Left lobe of liver (tissue), 2 donors: ENCODE data around the gene LGALS12. TPM values are rescaled to one million over a fixed set of nuclear protein-coding genes. Genes with fewer than 3 reads are reported as not detected.

ENCODE experiments used
- ATAC-seq: fragments of 200-7000 bp; cut with Tn5 transposase; one replicate; pipeline ENCODE4 v1.9.1; 2020; ENCODE audit warnings: mild to moderate bottlenecking, moderate library complexity
- DNase-seq: peaks from one replicate; pipeline ENCODE4 v3.0.0-alpha.2; 2020; ENCODE audit warnings: low spot score
- total RNA-seq: library from RNA; stranded (reverse); gene quantifications from one replicate; pipeline ENCODE4 v1.2.1, GENCODE V29; 2021
- donor health status: DM: no; HTN: no; CAD: no; lungs with moderate emphysema.
- donor health status: DM: no; HTN: yes; CAD: no.

LGALS12 gene
- total RNA-seq = not detected

GRCh38 chr11:63505857-63506528, at the start of gene LGALS12:
LGALS12 (plus strand) TSS chr11:63506084; CDS start chr11:63506459, 375 bp downstream.
- ATAC-seq = no peak
- no peak for DNase-seq

DNA sequence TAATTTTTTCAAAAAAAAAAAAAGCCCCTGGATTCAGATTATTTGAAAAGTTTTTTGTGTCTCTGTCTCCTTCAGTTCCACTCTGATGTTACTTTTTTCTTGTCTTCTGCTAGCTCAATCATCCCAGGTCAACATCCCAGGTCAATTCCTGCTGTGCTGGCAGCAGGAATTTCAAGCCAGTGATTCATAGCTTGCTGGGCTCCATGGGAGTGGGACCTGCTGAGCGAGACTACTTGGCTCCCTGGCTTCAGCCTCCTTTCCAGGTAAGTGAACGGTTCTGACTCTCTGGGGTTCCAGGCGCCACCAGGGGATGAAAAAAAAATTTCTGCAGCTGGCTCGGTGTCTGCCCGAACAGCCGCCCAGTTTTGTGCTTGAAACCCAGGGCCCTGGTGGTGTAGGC, 46.3 kb upstream of the LGALS12 start:
- DNase-seq = no peak
- ATAC-seq = no peak

- ATAC-seq = no peak
- no peak for DNase-seq
Measured at GRCh38 chr11:63462137-63462536, 43.7 kb upstream of the LGALS12 start.

GRCh38 chr11:63470311-63470710, 35.6 kb upstream of the LGALS12 start:
- DNase-seq (no peak), ATAC-seq (no peak)

- no peak for DNase-seq
- ATAC-seq = no peak
Measured at GRCh38 chr11:63472372-63472771, 33.5 kb upstream of the LGALS12 start.

GRCh38 chr11:63476618-63477017, 29.3 kb upstream of the LGALS12 start:
- DNase-seq = no peak
- ATAC-seq = no peak

GRCh38 chr11:63478896-63479295, 27.0 kb upstream of the LGALS12 start:
- DNase-seq (peak; percentile 57), ATAC-seq (peak; percentile 99)

- ATAC-seq (no peak), DNase-seq (no peak)
Measured at GRCh38 chr11:63480039-63480438, 25.8 kb upstream of the LGALS12 start.

DNA sequence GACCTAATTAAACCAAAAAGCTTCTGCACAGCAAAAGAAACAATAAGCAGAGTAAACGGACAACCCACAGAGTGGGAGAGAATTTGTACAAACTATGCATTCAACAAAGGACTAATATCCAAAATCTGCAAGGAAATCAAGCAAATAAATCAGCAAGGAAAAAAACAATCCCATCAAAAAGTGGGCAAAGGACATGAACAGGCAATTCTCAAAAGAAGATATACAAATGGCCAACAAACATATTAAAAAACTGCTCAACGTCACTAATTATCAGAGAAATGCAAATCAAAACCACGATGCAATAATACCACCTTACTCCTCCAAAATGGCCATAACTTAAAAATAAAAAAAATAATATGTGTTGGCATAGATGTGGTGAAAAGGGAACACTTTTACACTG, 20.1 kb upstream of the LGALS12 start:
- DNase-seq = no peak
- no peak for ATAC-seq

DNA sequence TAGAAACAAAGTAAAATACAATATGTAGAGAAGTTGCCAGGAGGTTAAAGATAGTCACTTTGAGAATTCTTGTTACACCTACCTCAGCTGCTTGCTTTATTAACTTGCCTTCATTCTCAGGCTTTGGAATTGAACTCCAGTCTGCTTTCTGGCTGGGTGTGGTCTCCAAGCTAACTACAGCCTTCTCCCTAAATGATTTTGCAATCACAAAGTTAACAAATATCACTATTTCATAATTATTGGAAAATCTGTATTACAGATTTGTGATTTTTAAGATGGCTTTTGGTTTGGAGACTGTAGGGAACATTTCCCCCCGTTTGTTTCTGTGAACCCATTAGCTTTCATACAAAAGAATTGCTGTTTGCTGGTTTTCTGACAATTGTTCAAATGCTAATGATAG, 17.1 kb upstream of the LGALS12 start:
- DNase-seq (no peak), ATAC-seq (no peak)

GRCh38 chr11:63489879-63490278, 16.0 kb upstream of the LGALS12 start:
- DNase-seq (no peak), ATAC-seq (no peak)

DNA sequence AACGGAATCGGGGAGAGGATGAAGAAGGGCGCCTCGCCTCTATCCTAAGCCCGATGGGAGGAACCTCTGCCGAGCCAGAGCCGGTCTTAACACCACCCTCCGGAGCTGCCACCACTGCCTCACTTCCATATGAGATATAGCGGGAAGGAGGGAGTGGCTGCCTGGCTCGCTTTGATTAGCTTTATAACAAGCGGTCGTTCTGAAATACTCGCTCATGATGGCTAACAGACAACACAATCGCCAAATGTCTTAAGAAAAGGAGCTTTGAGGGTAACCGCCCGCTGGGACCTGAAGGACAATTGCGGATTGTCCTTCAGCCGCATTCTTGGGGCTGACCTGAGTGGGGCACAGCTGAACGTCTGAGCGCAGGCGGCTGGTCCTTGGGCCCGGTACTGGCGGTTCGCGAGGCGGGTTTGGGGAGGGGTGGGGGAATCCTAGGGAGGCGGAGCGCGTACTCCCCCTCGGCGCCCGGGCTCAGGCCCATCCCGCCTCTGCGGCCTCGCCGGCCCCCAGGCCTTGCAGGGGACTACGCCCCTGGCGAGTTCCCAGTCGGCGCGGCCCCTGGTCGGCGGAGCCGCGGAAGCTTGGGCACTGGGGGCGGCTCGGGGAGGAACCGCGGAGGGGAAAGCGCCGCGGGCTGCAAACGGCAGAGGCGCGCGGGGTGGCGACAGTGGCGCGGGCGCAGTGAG, 15.2 kb upstream of the LGALS12 start, which contains the start of gene PLAAT5:
Gene PLAAT5 (minus strand): TSS at position 617 of the 689 bp plus-strand sequence. CDS start 133 bp downstream, at position 484.
- ATAC-seq = peak; percentile 56
- DNase-seq = no peak

DNA sequence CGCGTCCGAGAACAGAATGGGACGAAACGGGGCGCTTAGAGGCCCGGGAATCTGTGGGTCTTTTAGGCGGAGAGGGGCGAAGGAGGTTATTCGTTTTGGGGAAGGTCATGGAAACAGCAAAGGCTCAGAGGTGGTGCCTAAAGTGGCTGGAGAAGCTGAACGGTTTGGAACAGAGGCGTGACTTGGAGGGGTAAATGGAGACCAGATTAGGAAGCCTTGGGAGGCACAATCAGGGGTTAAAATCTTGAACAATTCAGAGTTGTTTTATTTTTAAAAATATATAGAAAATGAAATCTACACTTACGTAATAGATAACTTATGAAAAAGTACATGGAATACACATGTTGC, 14.7 kb upstream of the LGALS12 start:
- ATAC-seq (no peak), DNase-seq (no peak)

DNA sequence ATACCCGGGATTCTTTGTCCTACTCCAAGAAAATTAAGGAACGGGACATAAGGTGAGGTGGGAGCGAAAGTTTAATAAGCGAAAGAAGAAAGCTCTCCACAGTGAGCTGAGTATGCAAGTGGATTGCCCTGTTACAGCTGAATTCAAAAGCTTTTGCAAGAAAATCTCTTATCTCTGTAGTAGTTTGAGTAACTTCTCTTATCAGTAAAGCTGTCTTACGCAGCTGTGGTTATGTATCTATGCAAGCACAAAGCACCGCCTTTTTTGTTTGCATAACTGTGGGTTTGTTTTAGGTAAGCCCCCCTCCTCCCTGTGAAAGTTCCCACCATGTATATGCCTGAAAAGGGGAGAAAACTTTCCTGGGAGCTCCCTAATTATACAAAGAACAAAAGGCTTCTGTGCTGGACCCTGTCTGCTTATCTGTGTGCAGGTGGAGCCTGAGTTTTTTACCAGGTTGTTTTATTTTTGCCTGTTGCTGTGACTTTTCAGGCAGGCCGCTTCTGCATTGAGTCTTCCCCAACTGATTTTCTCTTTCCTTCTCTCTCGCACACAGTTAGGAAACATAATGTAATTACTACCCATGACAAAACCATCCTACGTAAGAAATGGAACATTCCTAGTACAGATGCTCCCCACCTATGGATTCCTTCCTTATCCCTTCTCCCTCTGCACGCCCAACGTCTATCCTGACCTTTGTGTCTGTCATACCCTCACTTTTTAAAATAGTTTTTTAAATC, 14.1 kb upstream of the LGALS12 start:
- ATAC-seq = peak; percentile 53
- no peak for DNase-seq

DNA sequence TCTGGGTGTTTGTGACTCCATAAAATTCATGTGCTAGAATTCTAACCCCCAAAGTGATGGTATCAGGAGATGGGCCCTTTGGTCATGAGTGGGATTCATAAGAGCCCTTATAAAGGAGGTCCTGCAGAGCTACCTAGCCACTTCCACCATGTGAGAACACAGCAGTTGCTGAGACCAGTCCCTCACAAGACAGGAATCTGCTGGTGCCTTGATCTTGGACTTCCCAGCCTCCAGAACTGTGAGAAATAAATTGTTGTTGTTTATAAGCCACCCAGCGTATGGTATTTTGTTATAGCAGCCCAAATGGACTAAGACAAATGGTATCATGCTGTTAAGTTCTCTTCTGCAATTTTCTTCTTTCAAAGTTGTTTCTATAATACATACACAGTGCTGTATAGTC, 13.4 kb upstream of the LGALS12 start:
- no peak for DNase-seq
- no peak for ATAC-seq

DNA sequence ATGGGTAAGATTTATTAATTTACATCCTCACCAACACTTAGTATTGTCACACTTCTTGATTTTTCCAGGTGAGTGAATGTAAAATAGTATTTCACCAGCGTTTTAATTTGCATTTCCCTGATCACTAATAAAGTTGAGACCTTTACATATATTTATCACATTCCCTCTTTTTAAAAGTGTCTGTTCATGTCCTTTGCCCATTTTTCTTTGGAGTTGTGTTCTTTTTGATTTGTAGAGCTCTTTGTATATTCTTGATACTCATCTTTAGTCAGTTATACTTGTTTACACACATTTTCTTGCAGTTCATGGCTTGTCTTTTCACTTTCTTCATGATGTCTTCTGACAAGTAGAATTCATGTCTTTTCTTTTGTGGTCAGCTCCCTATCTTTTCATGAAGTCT, 12.8 kb upstream of the LGALS12 start:
- DNase-seq (no peak), ATAC-seq (no peak)

GRCh38 chr11:63494975-63495374, 10.9 kb upstream of the LGALS12 start:
- ATAC-seq = peak; percentile 88
- DNase-seq = no peak

DNA sequence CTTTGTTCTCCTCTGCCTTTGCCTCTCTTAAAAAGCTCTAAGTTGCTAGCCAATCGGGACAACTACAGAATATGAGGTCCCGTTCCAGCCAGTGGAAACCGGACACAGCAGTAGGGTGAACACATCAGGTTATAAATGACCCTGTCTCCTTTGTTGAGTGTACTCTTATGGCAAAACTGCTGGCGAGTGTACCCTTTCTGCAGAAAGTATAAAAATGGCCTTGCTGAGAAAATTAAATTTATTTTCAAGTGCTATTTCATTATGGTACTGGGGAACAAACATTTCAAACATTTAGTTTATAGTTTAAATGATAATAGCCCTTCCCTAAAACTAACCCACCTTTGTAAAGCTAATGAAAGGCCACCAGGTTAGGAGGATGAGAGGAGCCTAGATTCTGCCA, 6.0 kb upstream of the LGALS12 start:
- no peak for ATAC-seq

DNA sequence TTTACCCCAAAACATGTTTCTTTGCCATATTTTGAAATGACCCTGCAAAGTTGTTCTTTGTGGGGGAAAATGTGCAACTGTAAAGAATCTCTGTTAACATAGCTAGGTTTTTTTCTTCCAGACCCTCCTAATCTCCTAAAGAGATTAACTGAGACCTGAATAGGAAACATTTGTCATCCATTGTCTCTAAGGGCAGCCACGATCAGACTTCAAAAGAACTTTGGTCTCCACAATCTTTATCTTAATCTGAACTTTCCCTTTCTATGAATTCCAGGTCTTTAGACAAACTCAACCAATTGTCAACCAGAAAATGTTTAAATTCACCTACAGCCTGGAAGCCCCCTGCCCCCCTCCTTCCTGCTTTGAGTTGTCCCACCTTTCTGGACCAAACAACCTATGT, 4.6 kb upstream of the LGALS12 start:
- DNase-seq (no peak), ATAC-seq (no peak)

More for the DNA sequence above, 6.0 kb upstream of the LGALS12 start:
- no peak for DNase-seq

- DNase-seq (no peak), ATAC-seq (no peak)
Measured at GRCh38 chr11:63502252-63502820, 3.5 kb upstream of the LGALS12 start.

DNA sequence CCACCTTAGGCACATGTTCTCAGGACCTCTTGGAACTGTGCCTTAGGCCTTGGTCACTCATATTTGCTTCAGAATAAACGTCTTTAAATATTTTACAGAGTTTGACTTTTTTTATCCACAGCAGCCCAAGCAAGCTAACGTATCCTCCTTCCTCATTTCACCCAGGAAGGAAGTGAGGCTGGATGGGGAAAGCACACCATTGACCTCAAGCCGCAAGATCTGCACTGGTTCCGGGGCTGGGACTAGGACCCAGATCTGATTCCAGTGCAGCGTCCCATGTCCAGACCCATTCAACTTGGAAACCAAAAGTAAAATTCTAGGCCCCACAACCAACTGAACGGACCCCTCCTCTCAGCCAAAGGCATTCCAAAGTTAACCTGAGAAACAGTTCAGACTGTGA, 2.4 kb upstream of the LGALS12 start:
- DNase-seq = no peak
- no peak for ATAC-seq

DNA sequence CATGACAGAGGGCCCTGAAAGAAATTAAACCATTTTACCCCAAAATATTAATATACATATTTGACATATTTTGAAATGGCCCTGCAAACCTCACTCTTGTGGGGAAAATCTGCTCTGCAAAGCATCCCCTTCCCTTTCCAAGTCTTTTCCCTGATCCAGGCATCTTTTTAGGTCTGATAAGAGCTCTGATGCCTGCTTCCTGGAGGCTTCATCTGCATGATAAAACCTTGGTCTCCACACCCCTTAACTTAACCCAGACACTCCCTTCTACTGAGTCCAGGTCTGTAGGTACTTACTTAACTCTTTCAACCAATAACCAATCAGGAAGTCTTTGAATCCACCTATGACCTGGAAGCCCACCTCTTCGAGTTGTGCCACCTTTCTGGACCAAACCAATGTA, 1.8 kb upstream of the LGALS12 start:
- DNase-seq (no peak), ATAC-seq (no peak)
